Astrocyte of the cerebellum (primary cell): Measurements from ENCODE around the gene SPOCK1.

Experiments
- DNase-seq: peaks from one replicate; pipeline ENCODE4 v3.0.0-alpha.2; 2011; ENCODE audit warnings: low read depth
- H3K4me3 ChIP-seq: 2 replicates; pipeline ENCODE4 v1.5.1; 2011; ENCODE audit warnings: mild to moderate bottlenecking, low read depth, low read length, moderate library complexity
- CTCF ChIP-seq: IDR thresholded peaks from 2 replicates; pipeline ENCODE4 v1.5.1; 2012; ENCODE audit warnings: low read length, low read depth, moderate library complexity, mild to moderate bottlenecking; ENCODE audit errors: missing control alignments
- in situ Hi-C: cut with HindIII; loops from 2 replicates; pipeline ENCODE4 v1.10.0; 2017; ENCODE audit warnings: low sequenced_read_pairs

Gene SPOCK1

GRCh38 chr5:137316346-137316736 lies 182.8 kb downstream of the SPOCK1 start:
- no peak for TF ChIP-seq CTCF
- H3K4me3 ChIP-seq = no peak overlapping the region
- DNase-seq = peak; percentile 40
- in situ Hi-C loops = no loop called here

GRCh38 chr5:137315534-137316345 lies 183.4 kb downstream of the SPOCK1 start:
- TF ChIP-seq CTCF = no peak
- in situ Hi-C loops = no loop called here
- no peak overlapping the region for H3K4me3 ChIP-seq
- no peak for DNase-seq

GRCh38 chr5:137315109-137315508 lies 184.0 kb downstream of the SPOCK1 start:
- H3K4me3 ChIP-seq = no peak overlapping the region
- in situ Hi-C loops = no loop called here
- no peak for DNase-seq
- no peak for TF ChIP-seq CTCF

- TF ChIP-seq CTCF = no peak
- in situ Hi-C loops = no loop called here
Measured at GRCh38 chr5:137313526-137314175, 185.5 kb downstream of the SPOCK1 start.

GRCh38 chr5:137312011-137312410 lies 187.1 kb downstream of the SPOCK1 start:
- DNase-seq = no peak
- no peak for TF ChIP-seq CTCF
- in situ Hi-C loops = no loop called here
- H3K4me3 ChIP-seq = no peak overlapping the region

More at GRCh38 chr5:137313526-137314175, 185.5 kb downstream of the SPOCK1 start:
- no peak for DNase-seq
- H3K4me3 ChIP-seq = no peak overlapping the region

- in situ Hi-C loops = no loop called here
- DNase-seq = peak; percentile 72
- no peak overlapping the region for H3K4me3 ChIP-seq
- no peak for TF ChIP-seq CTCF
Measured at GRCh38 chr5:137310051-137310730, 188.9 kb downstream of the SPOCK1 start.
